ENCODE data around the gene NOS1AP. TPM values are rescaled to one million over a fixed set of nuclear protein-coding genes. Genes with fewer than 3 reads are reported as not detected.

NOS1AP gene
- polyA plus RNA-seq, 6 donors from 2014 or later = not detected

DNA sequence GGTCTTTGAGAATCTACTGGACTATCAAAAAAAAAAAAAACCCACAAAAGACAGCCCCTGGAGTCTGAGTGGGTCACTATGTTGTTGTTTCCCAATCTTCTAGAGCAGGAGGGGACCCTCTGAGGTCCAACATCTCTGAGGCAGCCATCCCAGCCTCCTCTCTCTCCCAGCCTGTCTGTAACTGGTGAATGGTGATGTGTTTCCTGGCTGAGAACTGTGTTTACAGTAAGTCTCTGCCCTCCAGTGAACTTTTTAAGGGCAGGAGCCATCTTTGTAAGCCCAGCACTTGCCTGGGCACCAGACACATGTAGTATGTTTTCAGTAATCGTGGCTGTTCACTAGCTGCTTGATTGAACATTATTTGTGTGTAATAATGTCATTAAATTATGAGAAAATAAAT, 221.5 kb downstream of the NOS1AP start:
- H3K4me1 Mint-ChIP-seq = no peaks in the 10 kb centered on the region
- no peaks in the 10 kb centered on the region for H3K36me3 Mint-ChIP-seq
- no peak overlapping the region for H3K27ac Mint-ChIP-seq
- no peak for DNase-seq
- no peak overlapping the region for H3K4me3 Mint-ChIP-seq
- no peaks in the 10 kb centered on the region for H3K9me3 Mint-ChIP-seq
- ATAC-seq (ENCODE audit: low read depth in 2 of 2) = no peak
- peaks cover 29 to 46% (median 38%) of the 10 kb centered on the region in 3 donors for H3K27me3 Mint-ChIP-seq

DNA sequence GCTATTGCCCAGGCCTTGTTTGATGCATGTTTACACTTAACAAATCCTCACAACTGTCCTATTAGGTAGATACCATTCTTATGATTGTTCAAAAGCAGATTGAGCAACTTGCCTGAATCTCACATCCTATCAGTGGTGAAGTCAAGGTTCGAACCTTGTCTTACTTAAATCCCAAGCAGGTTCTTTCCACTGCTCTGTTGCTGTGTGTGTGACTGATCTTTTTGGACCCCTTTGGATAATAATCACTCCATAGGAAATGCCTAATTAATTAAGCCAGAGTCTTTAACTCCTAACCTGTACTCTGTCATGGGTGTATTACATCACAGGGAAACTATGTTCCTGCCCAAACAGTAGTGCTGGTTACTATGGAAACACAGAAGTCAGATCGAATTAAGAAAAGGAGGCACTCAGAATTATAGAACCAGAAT, 222.9 kb downstream of the NOS1AP start:
- Mint-ChIP-seq H3K9me3 (no peaks in the 10 kb centered on the region), H3K36me3 (no peaks in the 10 kb centered on the region), H3K4me3 (no peak overlapping the region), H3K4me1 (no peaks in the 10 kb centered on the region), H3K27me3 (peaks cover 22 to 32% (median 31%) of the 10 kb centered on the region in 3 donors), H3K27ac (no peak overlapping the region)
- DNase-seq = no peak
- ATAC-seq (ENCODE audit: low read depth in 2 of 2) = no peak

DNA sequence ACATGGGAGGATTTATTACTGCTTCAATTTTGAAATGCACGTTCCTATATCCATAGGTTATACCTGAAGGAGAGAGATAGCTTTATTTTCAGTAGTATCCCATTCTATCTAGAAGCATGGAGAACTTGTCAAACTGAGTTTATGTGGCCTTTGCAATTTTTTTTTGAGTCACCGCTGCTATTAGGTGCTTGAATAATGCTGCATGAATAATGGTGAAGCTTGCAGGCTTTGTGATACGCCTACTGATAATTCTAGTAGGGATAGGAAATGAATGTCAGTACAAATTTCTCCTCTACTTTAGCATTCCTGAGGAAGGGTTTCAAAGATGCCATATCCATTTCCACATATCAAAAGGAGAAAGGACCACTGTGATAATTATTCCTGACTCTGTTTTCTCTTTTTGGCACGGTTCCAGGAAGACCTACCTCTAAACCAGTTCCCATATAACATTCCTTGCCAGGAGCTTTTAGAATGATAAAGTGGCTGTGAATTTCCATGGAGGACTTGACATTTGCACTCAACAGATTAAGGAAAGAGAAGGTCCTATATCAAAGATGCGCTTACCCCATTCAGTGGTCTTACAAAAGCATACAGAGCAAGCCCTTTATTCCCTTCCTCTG, 223.7 kb downstream of the NOS1AP start:
- Mint-ChIP-seq H3K27ac (no peak overlapping the region), H3K9me3 (no peaks in the 10 kb centered on the region), H3K4me3 (no peak overlapping the region), H3K36me3 (no peaks in the 10 kb centered on the region), H3K4me1 (no peaks in the 10 kb centered on the region), H3K27me3 (peaks cover 22 to 39% (median 33%) of the 10 kb centered on the region in 3 donors)
- DNase-seq (no peak), ATAC-seq (ENCODE audit: low read depth in 2 of 2) (no peak)

DNA sequence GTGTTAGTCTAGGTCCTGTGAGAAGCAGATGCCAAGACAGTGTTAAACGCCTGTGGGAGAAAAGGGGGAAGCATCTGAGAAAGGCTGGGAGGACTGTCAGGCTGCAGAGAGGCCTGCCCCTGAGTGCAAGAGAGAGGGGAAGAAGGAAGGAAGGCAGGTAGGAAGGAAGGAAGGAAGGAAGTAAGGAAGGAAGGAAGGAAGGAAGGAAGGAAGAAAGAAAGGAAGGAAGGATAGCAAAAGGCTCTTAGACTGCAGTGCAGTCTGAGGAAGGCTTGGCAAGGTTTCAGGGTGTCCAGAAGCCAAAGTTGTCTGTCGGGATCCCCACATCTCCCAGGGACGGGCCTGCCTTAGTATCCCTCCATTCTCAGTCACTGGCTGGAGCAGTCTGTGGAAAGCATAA, 224.5 kb downstream of the NOS1AP start:
- ATAC-seq (ENCODE audit: low read depth in 2 of 2) = no peak
- no peak overlapping the region for H3K4me3 Mint-ChIP-seq
- peaks cover 26 to 43% (median 37%) of the 10 kb centered on the region in 3 donors for H3K27me3 Mint-ChIP-seq
- H3K9me3 Mint-ChIP-seq = peaks cover 0 to under 1% (median 0%) of the 10 kb centered on the region in 7 donors
- DNase-seq = no peak
- no peak overlapping the region for H3K27ac Mint-ChIP-seq
- H3K4me1 Mint-ChIP-seq = no peaks in the 10 kb centered on the region
- no peaks in the 10 kb centered on the region for H3K36me3 Mint-ChIP-seq

DNA sequence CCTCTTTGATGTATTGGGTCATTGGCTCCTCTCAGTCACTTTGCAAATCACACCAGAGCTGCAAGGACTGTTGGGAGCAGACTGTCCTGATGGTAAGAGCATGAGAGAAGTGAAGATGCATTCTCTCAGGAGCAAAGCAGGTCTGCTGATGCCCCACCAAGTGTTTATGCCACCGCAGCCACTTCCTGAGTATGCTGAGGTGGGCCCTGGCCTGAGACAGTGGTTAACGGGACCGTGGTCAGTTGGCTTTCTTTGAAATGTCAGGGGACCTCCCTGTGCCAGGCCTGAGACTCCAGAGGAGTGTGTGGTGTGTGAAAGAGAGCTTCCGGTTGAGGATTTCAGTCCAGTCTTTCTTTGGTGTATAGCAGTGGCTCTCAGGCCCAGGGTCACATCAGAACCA, 227.7 kb downstream of the NOS1AP start:
- no peak for DNase-seq
- Mint-ChIP-seq H3K36me3 (no peaks in the 10 kb centered on the region), H3K9me3 (peaks cover 0 to 18% (median 5%) of the 10 kb centered on the region in 7 donors), H3K27me3 (peaks cover 24 to 48% (median 45%) of the 10 kb centered on the region in 3 donors), H3K4me3 (no peak overlapping the region), H3K4me1 (no peaks in the 10 kb centered on the region), H3K27ac (no peak overlapping the region)
- ATAC-seq (ENCODE audit: low read depth in 2 of 2) = no peak

DNA sequence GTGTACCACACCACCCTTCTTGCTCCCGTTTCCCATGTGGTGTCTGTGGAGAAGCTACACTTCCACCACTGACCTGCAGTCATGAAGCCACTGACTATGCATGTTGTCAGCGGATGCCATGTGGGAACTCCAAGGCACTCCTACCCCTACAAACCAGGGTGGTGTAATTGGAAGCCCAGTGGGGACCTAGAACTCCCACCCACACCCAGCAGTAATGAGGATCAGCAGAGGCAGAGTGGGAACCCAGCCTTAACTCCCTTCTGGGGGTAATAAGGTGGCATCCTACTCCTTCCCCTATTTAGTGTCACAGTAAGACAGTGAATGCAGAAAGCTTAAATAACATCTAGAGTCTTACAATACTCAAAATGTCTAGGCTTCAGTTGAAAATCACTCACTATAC, 228.8 kb downstream of the NOS1AP start:
- Mint-ChIP-seq H3K4me1 (no peaks in the 10 kb centered on the region), H3K4me3 (no peak overlapping the region), H3K27me3 (peaks cover 17 to 53% (median 48%) of the 10 kb centered on the region in 3 donors), H3K9me3 (peaks cover 0 to 18% (median 5%) of the 10 kb centered on the region in 7 donors), H3K36me3 (no peaks in the 10 kb centered on the region), H3K27ac (no peak overlapping the region)
- no peak for DNase-seq
- no peak for ATAC-seq (ENCODE audit: low read depth in 2 of 2)

DNA sequence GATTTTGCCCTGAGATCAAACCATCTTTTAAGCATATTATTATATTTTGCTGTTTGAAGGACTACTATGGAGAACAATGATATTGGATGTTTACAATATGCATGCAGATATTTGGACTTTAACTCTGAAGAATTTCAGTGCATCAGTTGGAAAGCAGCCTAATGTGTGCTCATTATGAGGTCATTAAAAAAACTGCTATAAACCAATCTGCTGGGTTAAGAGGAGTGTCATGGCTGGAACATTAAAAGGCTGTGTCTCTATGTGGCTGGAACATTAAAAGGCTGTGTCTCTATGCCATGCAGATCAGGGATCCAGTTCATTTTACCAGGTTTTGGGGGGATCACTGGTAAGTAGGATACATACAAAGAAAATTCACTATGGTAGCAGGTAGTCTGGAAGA, 229.5 kb downstream of the NOS1AP start:
- ATAC-seq (ENCODE audit: low read depth in 2 of 2) (no peak), DNase-seq (no peak)
- Mint-ChIP-seq H3K9me3 (peaks cover 0 to 18% (median 5%) of the 10 kb centered on the region in 7 donors), H3K36me3 (no peaks in the 10 kb centered on the region), H3K27me3 (peaks cover 12 to 48% (median 45%) of the 10 kb centered on the region in 3 donors), H3K27ac (no peak overlapping the region), H3K4me1 (no peaks in the 10 kb centered on the region), H3K4me3 (no peak overlapping the region)

DNA sequence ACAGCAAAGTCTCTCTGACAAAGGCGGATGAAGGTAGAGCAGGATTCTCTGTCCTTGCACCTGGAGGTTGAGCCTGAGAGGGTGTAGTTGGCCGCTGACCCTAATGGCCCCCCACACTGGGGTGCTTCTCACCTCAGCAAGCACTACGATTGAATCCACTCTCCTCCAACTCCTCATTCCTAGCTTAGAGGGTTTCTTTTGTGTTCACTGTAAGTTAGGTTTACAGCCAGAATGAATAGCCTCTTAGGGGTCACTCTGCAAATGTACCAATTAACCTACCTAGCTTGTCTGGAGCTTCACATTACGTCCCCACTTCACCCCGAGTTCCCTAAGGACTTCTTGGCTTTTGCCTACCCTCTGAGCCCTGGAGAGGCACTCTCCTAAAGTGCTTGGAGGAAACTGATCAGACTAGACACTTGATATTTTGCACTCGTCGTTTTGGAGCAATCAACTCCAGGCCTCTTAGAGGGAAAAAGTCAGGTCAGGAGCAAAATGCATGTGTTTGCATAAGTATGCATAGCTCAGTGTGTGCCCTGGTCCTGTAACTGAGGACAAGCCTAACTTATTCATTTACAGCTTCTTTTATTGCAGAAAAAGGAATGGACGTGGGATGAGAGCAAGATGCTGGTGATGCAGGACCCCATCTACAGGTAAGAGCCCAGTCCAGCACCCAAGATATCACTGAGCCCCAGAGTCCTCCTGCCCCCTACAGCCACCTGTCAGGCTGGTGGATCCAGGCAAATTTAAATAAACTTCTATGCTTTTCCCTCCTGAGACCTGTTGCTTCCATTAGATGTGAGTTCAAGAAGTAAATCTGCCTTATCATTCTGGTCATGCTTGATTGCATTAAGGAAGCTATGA, 230.8 kb downstream of the NOS1AP start:
- Mint-ChIP-seq H3K4me3 (no peak overlapping the region), H3K4me1 (no peaks in the 10 kb centered on the region), H3K27me3 (peaks cover 13 to 44% (median 43%) of the 10 kb centered on the region in 3 donors), H3K36me3 (no peaks in the 10 kb centered on the region), H3K9me3 (peaks cover 0 to 18% (median 5%) of the 10 kb centered on the region in 7 donors), H3K27ac (no peak overlapping the region)
- ATAC-seq (ENCODE audit: low read depth in 2 of 2) = no peak
- DNase-seq = no peak

DNA sequence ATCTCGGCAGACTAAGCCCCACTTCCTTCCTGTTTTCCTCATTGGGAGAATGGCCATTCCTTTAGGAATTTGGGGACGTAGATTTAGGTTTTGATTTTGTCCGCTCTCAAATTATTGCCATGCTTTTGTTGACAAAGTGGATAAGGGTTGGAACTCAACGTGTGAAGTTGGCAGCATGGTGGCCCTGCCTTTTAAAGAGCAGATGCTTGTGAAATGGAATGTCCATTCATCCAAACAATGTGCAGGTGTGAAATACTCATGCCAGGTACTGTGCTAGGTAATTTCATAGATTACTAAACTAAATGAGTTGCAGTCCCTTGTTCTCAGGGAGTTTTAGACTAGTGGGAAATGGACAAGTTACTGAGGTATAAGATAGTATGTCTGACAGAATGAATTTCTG, 232.2 kb downstream of the NOS1AP start:
- peaks cover 9 to 39% (median 37%) of the 10 kb centered on the region in 3 donors for H3K27me3 Mint-ChIP-seq
- no peak overlapping the region for H3K4me3 Mint-ChIP-seq
- H3K9me3 Mint-ChIP-seq = peaks cover 0 to 18% (median 5%) of the 10 kb centered on the region in 7 donors
- no peaks in the 10 kb centered on the region for H3K36me3 Mint-ChIP-seq
- no peak for ATAC-seq (ENCODE audit: low read depth in 2 of 2)
- no peak for DNase-seq
- no peaks in the 10 kb centered on the region for H3K4me1 Mint-ChIP-seq
- no peak overlapping the region for H3K27ac Mint-ChIP-seq

DNA sequence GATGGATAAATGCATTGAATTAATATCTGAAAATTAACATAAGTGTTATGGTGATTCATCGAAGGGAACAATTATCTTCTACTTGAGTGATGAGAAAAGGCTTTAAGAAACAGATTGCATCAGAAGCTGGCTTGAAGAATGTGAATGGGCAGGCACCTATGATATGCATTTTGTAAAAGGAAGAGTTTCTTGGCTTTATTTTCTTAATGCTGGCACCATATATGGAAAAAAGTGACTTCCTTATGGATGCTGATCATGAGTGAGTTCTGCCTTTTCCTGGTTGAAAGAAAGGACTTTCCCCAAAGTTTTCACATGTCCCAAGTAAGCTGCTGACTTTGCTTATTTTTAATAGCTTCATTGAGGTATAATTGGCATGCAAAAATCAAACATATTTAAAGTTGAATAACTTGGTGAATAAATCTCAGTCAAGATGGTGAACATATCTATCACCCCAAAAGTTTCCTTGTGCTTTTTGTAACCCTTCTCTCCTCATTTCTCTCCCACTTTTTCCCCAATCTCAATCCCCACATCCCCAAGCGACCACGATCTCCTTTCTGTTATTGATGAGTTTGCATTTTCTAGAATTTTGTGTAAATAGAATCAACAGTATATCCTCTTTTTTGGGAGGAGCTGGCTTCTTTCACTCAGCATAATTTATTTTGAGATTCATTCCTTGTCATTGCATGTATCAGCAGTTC, 233.0 kb downstream of the NOS1AP start:
- Mint-ChIP-seq H3K27me3 (peaks cover 9 to 37% (median 34%) of the 10 kb centered on the region in 3 donors), H3K27ac (no peak overlapping the region), H3K9me3 (peaks cover 0 to 23% (median 8%) of the 10 kb centered on the region in 7 donors), H3K36me3 (peaks cover 0 to 6% of the 10 kb centered on the region in 2 donors), H3K4me3 (no peak overlapping the region), H3K4me1 (no peaks in the 10 kb centered on the region)
- ATAC-seq (ENCODE audit: low read depth in 2 of 2) = no peak
- DNase-seq = no peak

DNA sequence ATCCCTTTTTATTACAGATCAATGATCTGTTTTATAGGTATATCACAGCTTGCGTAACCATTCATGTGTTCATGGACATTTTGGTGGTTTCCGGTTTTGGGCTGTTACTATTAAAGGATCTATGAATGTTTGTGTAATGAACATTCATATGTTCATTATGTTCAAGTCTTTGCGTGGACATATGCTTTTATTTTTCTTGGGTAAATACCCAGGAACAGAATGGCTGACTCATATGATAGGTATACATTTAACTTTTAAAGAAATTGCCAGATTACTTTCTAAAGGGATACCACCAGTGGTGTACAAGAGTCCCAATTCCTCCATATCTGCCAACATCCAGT, 233.5 kb downstream of the NOS1AP start:
- H3K4me1 Mint-ChIP-seq = no peaks in the 10 kb centered on the region
- DNase-seq (no peak), ATAC-seq (ENCODE audit: low read depth in 2 of 2) (no peak)
- no peak overlapping the region for H3K27ac Mint-ChIP-seq
- H3K36me3 Mint-ChIP-seq = peaks cover 3 to 11% of the 10 kb centered on the region in 2 donors
- H3K9me3 Mint-ChIP-seq = peaks cover 2 to 29% (median 12%) of the 10 kb centered on the region in 7 donors
- H3K4me3 Mint-ChIP-seq = no peak overlapping the region
- peaks cover 9 to 36% (median 30%) of the 10 kb centered on the region in 3 donors for H3K27me3 Mint-ChIP-seq

DNA sequence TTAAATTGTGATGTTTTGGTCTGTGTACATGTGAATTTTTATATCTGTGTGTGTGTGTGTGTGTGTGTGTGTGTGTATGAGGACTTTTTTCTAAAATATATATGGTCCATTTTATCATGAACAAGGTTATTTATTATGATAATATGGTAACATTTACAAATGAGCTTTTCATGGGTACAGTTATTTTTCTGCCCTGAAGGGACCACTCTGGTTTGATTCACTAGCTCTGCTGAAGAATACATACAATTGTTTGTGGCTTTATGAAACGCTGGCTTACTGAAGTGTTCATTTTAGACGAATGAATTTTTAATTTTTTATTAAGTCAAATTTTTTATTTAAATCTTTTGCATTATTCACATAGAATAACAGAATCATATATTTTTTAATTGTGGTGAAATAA, 235.2 kb downstream of the NOS1AP start:
- Mint-ChIP-seq H3K4me1 (no peaks in the 10 kb centered on the region), H3K36me3 (peaks cover 6 to 17% of the 10 kb centered on the region in 2 donors), H3K4me3 (no peak overlapping the region), H3K27me3 (peaks cover 4 to 27% (median 26%) of the 10 kb centered on the region in 3 donors), H3K9me3 (peaks cover 7 to 45% (median 24%) of the 10 kb centered on the region in 7 donors), H3K27ac (no peak overlapping the region)
- DNase-seq = no peak
- ATAC-seq (ENCODE audit: low read depth in 2 of 2) = no peak

DNA sequence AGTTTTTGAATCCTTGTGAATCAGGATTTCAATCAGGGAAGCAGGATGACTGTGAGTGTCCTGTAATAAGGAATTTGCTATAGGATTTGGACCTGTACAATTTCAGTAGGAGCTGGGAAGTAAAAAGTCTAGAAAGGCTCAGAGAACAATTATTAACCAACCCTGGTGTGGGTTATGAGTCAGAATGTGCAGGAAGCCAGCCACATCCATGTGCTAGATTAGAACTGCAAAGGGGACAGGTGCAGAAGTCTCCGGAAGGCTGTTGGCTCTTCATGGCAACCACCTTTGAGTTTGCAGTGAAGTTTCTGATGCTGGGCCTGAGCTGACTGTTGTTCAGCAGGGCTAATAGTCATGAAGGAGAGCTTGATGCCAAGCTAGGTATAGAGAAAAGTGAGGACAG, 236.5 kb downstream of the NOS1AP start:
- Mint-ChIP-seq H3K27me3 (peaks cover 8 to 27% (median 19%) of the 10 kb centered on the region in 3 donors), H3K36me3 (peaks cover 6 to 17% of the 10 kb centered on the region in 2 donors), H3K4me3 (no peak overlapping the region), H3K27ac (no peak overlapping the region), H3K4me1 (no peaks in the 10 kb centered on the region), H3K9me3 (peaks cover 11 to 38% (median 27%) of the 10 kb centered on the region in 7 donors)
- ATAC-seq (ENCODE audit: low read depth in 2 of 2) = no peak
- no peak for DNase-seq
